Calu3 (cell line): Measurements from ENCODE around the gene WAC. TPM values are rescaled to one million over a fixed set of nuclear protein-coding genes. Genes with fewer than 3 reads are reported as not detected.
"Not testable (repeated sequence)": the region's sequence is repeated elsewhere in the genome, so short reads cannot be mapped to it uniquely, and the experiment has no call there.

Experiments
- BruUV-seq: library from RNA; stranded (reverse); fragments of 400-500 nt; replicated peaks from 2 replicates; lab custom pipeline; 2021; lab: Mats Ljungman, UMichigan
- CTCF ChIA-PET: fragments of 300-600 bp; sonication (Branson Sonifier 250); formaldehyde crosslinking; loops from one replicate; lab custom pipeline; 2022; ENCODE audit warnings: antibody characterized with exemption; lab: Charles Lee
- DNase-seq: peaks from one replicate; pipeline ENCODE4 v3.0.0; 2022
- H3K27ac Mint-ChIP-seq: one replicate; pipeline ENCODE4 v1.8.0; 2022; ENCODE audit warnings: mixed read lengths; ENCODE audit not compliant: unreplicated experiment
- H3K27me3 Mint-ChIP-seq: one replicate; pipeline ENCODE4 v1.8.0; 2022; ENCODE audit warnings: mixed read lengths; ENCODE audit not compliant: unreplicated experiment
- H3K36me3 Mint-ChIP-seq: one replicate; pipeline ENCODE4 v1.8.0; 2022; ENCODE audit warnings: mild to moderate bottlenecking, moderate library complexity, mixed read lengths; ENCODE audit not compliant: insufficient read depth, unreplicated experiment
- H3K4me1 Mint-ChIP-seq: one replicate; pipeline ENCODE4 v1.8.0; 2022; ENCODE audit warnings: mild to moderate bottlenecking, low read depth, mixed read lengths; ENCODE audit not compliant: unreplicated experiment
- H3K4me3 Mint-ChIP-seq: one replicate; pipeline ENCODE4 v1.8.0; 2022; ENCODE audit warnings: mild to moderate bottlenecking, low read depth, moderate library complexity, mixed read lengths; ENCODE audit not compliant: unreplicated experiment
- H3K9me3 Mint-ChIP-seq: one replicate; pipeline ENCODE4 v1.8.0; 2022; ENCODE audit warnings: low read depth, mixed read lengths; ENCODE audit not compliant: unreplicated experiment
- intact Hi-C: fragments of 100-400 bp; cut with micrococcal nuclease; formaldehyde crosslinking; loops from one replicate; pipeline ENCODE4 v1.10.0; 2022; ENCODE audit not compliant: unreplicated experiment
- total RNA-seq: library from RNA; stranded (reverse); gene quantifications from 2 replicates; pipeline ENCODE4 v1.2.3, GENCODE V29; 2022
- TF ChIP-seq, protein P1 (sequence below): fragments of 200-600 bp; IDR thresholded peaks from one replicate; pipeline ENCODE4 v1.8.0; 2022; ENCODE audit warnings: antibody characterized with exemption; ENCODE audit not compliant: unreplicated experiment

Gene WAC
- total RNA-seq, 1 experiment from 2014 or later: 127 TPM

DNA sequence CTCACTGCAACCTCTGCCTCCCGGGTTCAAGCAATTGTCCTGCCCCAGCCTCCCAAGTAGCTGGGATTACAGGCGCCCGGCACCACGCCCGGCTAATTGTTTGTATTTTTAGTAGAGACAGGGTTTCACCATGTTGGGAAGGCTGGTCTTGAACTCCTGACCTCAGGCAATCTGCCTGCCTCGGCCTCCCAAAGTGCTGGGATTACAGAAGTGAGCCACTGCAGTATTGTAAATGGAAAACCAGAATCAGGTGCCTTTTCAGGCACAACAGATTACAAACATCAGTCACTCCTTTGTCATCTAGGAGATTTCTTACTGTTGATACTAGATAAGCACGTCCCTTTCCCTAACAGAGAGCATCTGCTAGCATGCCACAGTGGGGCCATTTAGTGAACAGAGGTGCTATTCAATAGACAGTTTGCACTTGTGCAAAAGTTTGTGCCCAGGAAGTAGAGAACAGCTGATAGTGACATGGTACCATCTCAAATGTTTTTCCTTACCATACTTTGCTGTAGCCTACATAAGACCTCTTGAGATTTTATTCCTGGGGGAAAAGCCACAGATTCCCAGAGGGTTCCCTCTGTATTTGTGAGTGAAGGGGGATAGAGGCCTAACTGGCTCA lies 24.5 kb upstream of the WAC start:
- intact Hi-C loops: loop anchor here (10.0 kb wide), 1 partner anchor 74 kb away; no protein-coding TSS in a partner anchor
- H3K27ac Mint-ChIP-seq: no peak overlapping the region
- H3K27me3 Mint-ChIP-seq: no peaks in the 10 kb centered on the region
- no TSS peak for BruUV-seq
- H3K4me1 Mint-ChIP-seq: no peaks in the 10 kb centered on the region
- no peaks in the 10 kb centered on the region for H3K36me3 Mint-ChIP-seq
- TF ChIP-seq, protein P1, sequence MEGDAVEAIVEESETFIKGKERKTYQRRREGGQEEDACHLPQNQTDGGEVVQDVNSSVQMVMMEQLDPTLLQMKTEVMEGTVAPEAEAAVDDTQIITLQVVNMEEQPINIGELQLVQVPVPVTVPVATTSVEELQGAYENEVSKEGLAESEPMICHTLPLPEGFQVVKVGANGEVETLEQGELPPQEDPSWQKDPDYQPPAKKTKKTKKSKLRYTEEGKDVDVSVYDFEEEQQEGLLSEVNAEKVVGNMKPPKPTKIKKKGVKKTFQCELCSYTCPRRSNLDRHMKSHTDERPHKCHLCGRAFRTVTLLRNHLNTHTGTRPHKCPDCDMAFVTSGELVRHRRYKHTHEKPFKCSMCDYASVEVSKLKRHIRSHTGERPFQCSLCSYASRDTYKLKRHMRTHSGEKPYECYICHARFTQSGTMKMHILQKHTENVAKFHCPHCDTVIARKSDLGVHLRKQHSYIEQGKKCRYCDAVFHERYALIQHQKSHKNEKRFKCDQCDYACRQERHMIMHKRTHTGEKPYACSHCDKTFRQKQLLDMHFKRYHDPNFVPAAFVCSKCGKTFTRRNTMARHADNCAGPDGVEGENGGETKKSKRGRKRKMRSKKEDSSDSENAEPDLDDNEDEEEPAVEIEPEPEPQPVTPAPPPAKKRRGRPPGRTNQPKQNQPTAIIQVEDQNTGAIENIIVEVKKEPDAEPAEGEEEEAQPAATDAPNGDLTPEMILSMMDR: no peak
- H3K9me3 Mint-ChIP-seq: no peaks in the 10 kb centered on the region
- H3K4me3 Mint-ChIP-seq: no peak overlapping the region
- CTCF ChIA-PET: no interaction called here
- DNase-seq: no peak

DNA sequence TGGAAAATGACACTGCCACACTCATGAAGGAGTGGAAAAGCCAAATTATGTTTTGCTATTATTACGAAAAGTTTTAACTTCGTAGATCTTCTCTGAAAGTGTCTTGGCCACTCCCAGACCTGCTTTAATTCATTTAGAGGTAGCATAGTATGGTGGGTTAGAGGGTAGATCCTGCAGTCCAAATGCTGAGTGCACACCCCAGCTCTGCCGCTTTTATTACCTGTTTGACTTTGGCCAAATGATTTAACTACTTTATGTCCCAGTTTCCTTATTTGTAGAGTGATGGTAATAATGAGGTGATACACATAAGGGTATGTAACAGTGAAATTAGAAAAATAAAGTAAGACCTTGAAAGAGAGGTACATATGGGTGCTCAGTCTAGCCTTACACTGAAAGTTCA lies 23.6 kb upstream of the WAC start:
- Mint-ChIP-seq H3K9me3 (no peaks in the 10 kb centered on the region), H3K4me1 (no peaks in the 10 kb centered on the region), H3K27ac (no peak overlapping the region), H3K4me3 (no peak overlapping the region), H3K36me3 (no peaks in the 10 kb centered on the region), H3K27me3 (no peaks in the 10 kb centered on the region)
- DNase-seq: no peak
- CTCF ChIA-PET: no interaction called here
- no TSS peak for BruUV-seq
- intact Hi-C loops: loop anchor here (10.0 kb wide), 1 partner anchor 74 kb away; no protein-coding TSS in a partner anchor
- TF ChIP-seq, protein P1: no peak

DNA sequence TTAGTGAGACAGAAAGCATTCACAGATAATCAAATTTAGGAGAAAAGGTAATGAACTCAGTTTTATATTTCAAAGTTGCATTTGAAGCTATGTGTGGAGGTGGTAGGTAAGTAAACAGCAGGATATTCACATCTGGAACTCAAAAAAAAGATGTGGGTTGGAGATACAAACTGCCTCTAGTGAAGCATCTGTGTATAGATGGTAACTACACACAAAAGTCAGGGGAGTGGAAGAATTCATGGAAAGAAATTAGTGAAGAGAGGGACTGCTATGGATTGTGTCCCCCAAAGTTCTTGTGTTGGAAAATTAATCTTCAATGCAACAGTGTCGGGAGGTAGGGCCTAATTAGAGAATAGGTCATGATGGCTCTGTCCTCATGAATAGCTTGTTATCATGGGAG lies 18.3 kb upstream of the WAC start:
- no peaks in the 10 kb centered on the region for H3K9me3 Mint-ChIP-seq
- no peak overlapping the region for H3K27ac Mint-ChIP-seq
- CTCF ChIA-PET: interaction anchor here (0.8 kb wide), 1 partner anchor 18 kb away, joined by 4 read pairs; the partner anchor contains the start of gene WAC
- no peak for DNase-seq
- TF ChIP-seq, protein P1: no peak
- no peaks in the 10 kb centered on the region for H3K36me3 Mint-ChIP-seq
- intact Hi-C loops: no loop called here
- H3K4me1 Mint-ChIP-seq: no peaks in the 10 kb centered on the region
- H3K4me3 Mint-ChIP-seq: no peak overlapping the region
- no TSS peak for BruUV-seq
- no peaks in the 10 kb centered on the region for H3K27me3 Mint-ChIP-seq

DNA sequence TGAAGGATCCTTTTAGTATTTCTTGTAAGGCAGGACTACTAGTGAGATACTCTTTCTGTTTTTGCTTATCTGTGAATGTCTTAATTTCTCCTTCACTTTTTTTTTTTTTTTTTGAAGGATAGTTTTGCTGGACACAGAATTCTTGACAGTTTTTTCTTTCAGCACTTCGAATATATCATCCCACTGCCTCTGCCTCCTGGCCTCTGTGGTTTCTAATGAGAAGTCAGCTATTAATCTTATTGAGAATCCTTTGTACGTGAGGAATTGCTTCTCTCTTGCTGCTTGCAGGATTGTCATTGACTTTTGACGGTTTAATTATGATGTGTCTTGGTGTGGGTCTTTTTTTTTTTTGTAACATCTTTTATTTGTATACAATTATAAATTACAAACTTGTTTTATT lies 12.6 kb upstream of the WAC start:
- peaks cover 7% of the 10 kb centered on the region for H3K36me3 Mint-ChIP-seq
- H3K27me3 Mint-ChIP-seq: no peaks in the 10 kb centered on the region
- intact Hi-C loops: no loop called here
- no peak for DNase-seq
- H3K9me3 Mint-ChIP-seq: peaks cover 3% of the 10 kb centered on the region
- BruUV-seq: no TSS peak
- no peak overlapping the region for H3K27ac Mint-ChIP-seq
- no peaks in the 10 kb centered on the region for H3K4me1 Mint-ChIP-seq
- CTCF ChIA-PET: no interaction called here
- TF ChIP-seq, protein P1: no peak
- H3K4me3 Mint-ChIP-seq: no peak overlapping the region

DNA sequence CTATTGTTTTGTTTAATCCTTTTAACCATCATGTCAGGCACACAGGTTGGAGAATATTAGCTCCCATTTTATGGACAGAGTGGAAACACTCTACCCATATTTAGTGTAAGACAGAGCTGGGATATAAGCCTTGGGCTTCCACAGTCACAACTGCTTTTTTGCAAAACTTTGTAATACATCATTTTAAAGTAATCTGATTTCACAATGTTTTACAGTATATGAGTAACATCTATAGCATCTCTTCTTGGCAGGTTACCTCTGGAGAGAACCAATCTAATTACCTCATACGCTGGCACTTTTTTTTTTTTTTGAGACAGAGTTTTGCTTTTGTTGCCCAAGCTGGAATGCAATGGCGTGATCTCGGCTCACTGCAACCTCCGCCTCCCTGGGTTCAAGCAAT lies 12.1 kb upstream of the WAC start:
- H3K27ac Mint-ChIP-seq, H3K4me3 Mint-ChIP-seq, H3K36me3 Mint-ChIP-seq, H3K4me1 Mint-ChIP-seq, BruUV-seq, DNase-seq, intact Hi-C loops, H3K9me3 Mint-ChIP-seq, H3K27me3 Mint-ChIP-seq, CTCF ChIA-PET: not testable (repeated sequence)

DNA sequence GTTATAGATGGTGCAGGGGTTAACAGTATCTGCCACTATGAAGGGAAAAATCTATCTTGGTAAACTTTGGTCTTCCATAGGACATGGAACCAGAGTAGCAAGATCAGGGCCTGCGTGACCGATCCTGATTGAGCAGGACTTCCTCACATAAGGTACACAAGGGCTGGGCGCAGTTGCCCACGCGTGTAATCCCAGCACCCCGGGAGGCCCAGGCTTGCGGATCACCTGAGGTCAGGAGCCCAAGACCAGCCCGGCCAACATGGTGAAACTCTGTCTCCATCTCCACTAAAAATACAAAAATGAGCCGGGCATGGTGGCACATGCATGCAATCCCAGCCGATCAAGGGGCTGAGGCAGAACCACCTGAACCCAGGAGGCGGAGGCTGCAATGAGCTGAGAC lies 11.0 kb upstream of the WAC start:
- DNase-seq, H3K27ac Mint-ChIP-seq, BruUV-seq, H3K9me3 Mint-ChIP-seq, CTCF ChIA-PET, H3K27me3 Mint-ChIP-seq, H3K36me3 Mint-ChIP-seq, H3K4me3 Mint-ChIP-seq, intact Hi-C loops, H3K4me1 Mint-ChIP-seq: not testable (repeated sequence)
